GM23338 (cell line): ENCODE results near the gene KRT9. TPM values are rescaled to one million over a fixed set of nuclear protein-coding genes. Genes with fewer than 3 reads are reported as not detected.

Source experiments
- ATAC-seq: fragments of 200-7000 bp; cut with Tn5 transposase; 3 replicates; pipeline ENCODE4 v1.9.1; 2020
- DNase-seq: peaks from one replicate; pipeline ENCODE4 v3.0.0-alpha.2; 2015; ENCODE audit warnings: low spot score
- H2AFZ ChIP-seq: fragments of 200-600 bp; sonication (generic); 2 replicates; pipeline ENCODE4 v1.8.0; 2016; ENCODE audit warnings: antibody characterized with exemption, mild to moderate bottlenecking, moderate library complexity
- H3F3A ChIP-seq: fragments of 200-600 bp; sonication (generic); replicated peaks from 2 replicates; pipeline ENCODE4 v1.8.0; 2017; ENCODE audit warnings: antibody characterized with exemption, mixed run types, low read depth
- H3K27ac ChIP-seq: fragments of 200-600 bp; sonication (generic); 2 replicates; pipeline ENCODE4 v1.6.1; 2016; ENCODE audit warnings: low read depth
- H3K27me3 ChIP-seq: fragments of 200-600 bp; sonication (generic); 2 replicates; pipeline ENCODE4 v1.8.0; 2016; ENCODE audit warnings: mild to moderate bottlenecking, mixed run types, moderate library complexity; ENCODE audit not compliant: insufficient read depth
- H3K36me3 ChIP-seq: fragments of 200-600 bp; sonication (generic); 2 replicates; pipeline ENCODE4 v1.8.0; 2016; ENCODE audit warnings: mild to moderate bottlenecking; ENCODE audit not compliant: insufficient read depth
- H3K4me1 ChIP-seq: fragments of 200-600 bp; sonication (generic); 2 replicates; pipeline ENCODE4 v1.8.0; 2016; ENCODE audit warnings: mild to moderate bottlenecking, moderate library complexity; ENCODE audit not compliant: insufficient read depth
- H3K4me2 ChIP-seq: fragments of 200-600 bp; sonication (generic); 2 replicates; pipeline ENCODE4 v1.7.1; 2017; ENCODE audit warnings: mixed run types
- H3K4me3 ChIP-seq: fragments of 200-600 bp; sonication (generic); 2 replicates; pipeline ENCODE4 v1.6.1; 2016; ENCODE audit warnings: mixed run types
- H3K79me2 ChIP-seq: fragments of 200-600 bp; sonication (generic); replicated peaks from 2 replicates; pipeline ENCODE4 v1.8.0; 2017; ENCODE audit warnings: mild to moderate bottlenecking; ENCODE audit not compliant: insufficient read depth
- H3K9me2 ChIP-seq: fragments of 200-600 bp; sonication (generic); 2 replicates; pipeline ENCODE4 v1.8.0; 2017; ENCODE audit not compliant: insufficient read depth
- H4K20me1 ChIP-seq: fragments of 200-600 bp; sonication (generic); replicated peaks from 2 replicates; pipeline ENCODE4 v1.8.0; 2017; ENCODE audit warnings: mild to moderate bottlenecking; ENCODE audit not compliant: insufficient read depth
- H3K27ac Mint-ChIP-seq: 2 replicates; pipeline ENCODE4 v1.8.0; 2020; ENCODE audit warnings: inconsistent platforms, mild to moderate bottlenecking, moderate library complexity, mixed read lengths
- H3K27me3 Mint-ChIP-seq: 3 replicates; pipeline ENCODE4 v1.8.0; 2022; ENCODE audit warnings: low read depth, mild to moderate bottlenecking, moderate library complexity, mixed read lengths, inconsistent platforms; ENCODE audit not compliant: insufficient read depth, poor library complexity
- H3K36me3 Mint-ChIP-seq: 3 replicates; pipeline ENCODE4 v1.8.0; 2021; ENCODE audit warnings: low read depth, mild to moderate bottlenecking, inconsistent platforms, moderate library complexity, mixed read lengths
- H3K4me1 Mint-ChIP-seq: 3 replicates; pipeline ENCODE4 v1.8.0; 2020; ENCODE audit warnings: mild to moderate bottlenecking, inconsistent platforms, mixed read lengths
- H3K4me3 Mint-ChIP-seq: 3 replicates; pipeline ENCODE4 v1.8.0; 2021; ENCODE audit warnings: moderate library complexity, mild to moderate bottlenecking, inconsistent platforms, mixed read lengths
- H3K9me3 Mint-ChIP-seq: 3 replicates; pipeline ENCODE4 v1.8.0; 2020; ENCODE audit warnings: moderate library complexity, mild to moderate bottlenecking, inconsistent platforms, mixed read lengths
- EZH2 ChIP-seq: fragments of 200-600 bp; sonication (generic); IDR thresholded peaks from one replicate; pipeline ENCODE4 v1.8.0; 2017; ENCODE audit warnings: antibody characterized with exemption, mild to moderate bottlenecking, low read depth; ENCODE audit not compliant: unreplicated experiment
- EZH2phosphoT487 ChIP-seq: fragments of 200-600 bp; sonication (generic); IDR thresholded peaks from one replicate; pipeline ENCODE4 v1.8.1; 2018; ENCODE audit warnings: antibody characterized with exemption; ENCODE audit not compliant: unreplicated experiment
- ZNF114 ChIP-seq: fragments of 250-450 bp; sonication (Bioruptor Pico); IDR thresholded peaks from 2 replicates; pipeline ENCODE4 v1.5.0; 2020; ENCODE audit warnings: mild to moderate bottlenecking, moderate library complexity
- ZNF462 ChIP-seq: fragments of 250-450 bp; sonication (Bioruptor Pico); IDR thresholded peaks from 2 replicates; pipeline ENCODE4 v1.5.0; 2020; ENCODE audit warnings: mild to moderate bottlenecking, moderate library complexity
- polyA plus RNA-seq: library from polyadenylated mRNA; unstranded; fragments of >200 nt; fragmentation: Nextera tagmentation; extraction: Ambion mirVana; gene quantifications from 2 replicates; pipeline ENCODE4 v1.2.1, GENCODE V29; 2016
- total RNA-seq: library from RNA; depleted of rRNA; stranded (reverse); fragments of >200 nt; shearing (Covaris generic); gene quantifications from 2 replicates; pipeline ENCODE4 v1.2.3, GENCODE V29; 2014

KRT9 gene
- total and polyA plus RNA-seq, 2 experiments from 2014 or later: not detected

GRCh38 chr17:41530062-41531048, 41.5 kb downstream of the KRT9 start:
- Histone ChIP-seq H3K9me2 (no peaks in the 10 kb centered on the region), H3K27ac (no peak overlapping the region), H3F3A (no peaks in the 10 kb centered on the region), H3K4me3 (no peak overlapping the region), H4K20me1 (peaks cover 9% of the 10 kb centered on the region; the same call in 1 of the 2 replicates), H3K4me1 (peaks cover 15% of the 10 kb centered on the region), H2AFZ (no peak overlapping the region), H3K79me2 (peaks cover 11% of the 10 kb centered on the region), H3K36me3 (no peaks in the 10 kb centered on the region), H3K27me3 (no peaks in the 10 kb centered on the region), H3K4me2 (no peak overlapping the region)
- H3K9me3 Mint-ChIP-seq: no peaks in the 10 kb centered on the region; the same call in 2 of the 3 replicates
- H3K4me1 Mint-ChIP-seq: peaks cover 31% of the 10 kb centered on the region
- H3K27me3 Mint-ChIP-seq: peaks cover 16% of the 10 kb centered on the region
- no peak overlapping the region for H3K4me3 Mint-ChIP-seq
- TF ChIP-seq EZH2: no peak
- no peak for TF ChIP-seq ZNF462 (CRISPR knock-in tag)
- no peak for TF ChIP-seq EZH2phosphoT487
- no peak for TF ChIP-seq ZNF114 (CRISPR knock-in tag)
- no peak for ATAC-seq
- no peak overlapping the region for H3K27ac Mint-ChIP-seq
- DNase-seq: no peak
- peaks cover 14% of the 10 kb centered on the region; the same call in 2 of the 3 replicates for H3K36me3 Mint-ChIP-seq
